Lower leg skin (tissue), 4 donors: ENCODE measurements around the gene ELOVL4. TPM values are rescaled to one million over a fixed set of nuclear protein-coding genes. Genes with fewer than 3 reads are reported as not detected.

Source experiments
- DNase-seq, 2 donors: peaks; one replicate each; pipeline ENCODE4 v3.0.0-alpha.2; 2019; ENCODE audit warnings: low spot score in 2 of 2
- H3K4me3 ChIP-seq: fragments of 200-600 bp; sonication (generic); 2 replicates; pipeline ENCODE4 v1.5.1; 2017; ENCODE audit warnings: mild to moderate bottlenecking, low read depth; ENCODE audit not compliant: poor library complexity, severe bottlenecking
- CTCF ChIP-seq, 3 donors: fragments of 450-650 bp; IDR thresholded peaks; one replicate each; pipeline ENCODE4 v1.5.1; 2016; ENCODE audit warnings: antibody characterized with exemption in 3 of 3, mild to moderate bottlenecking in 3 of 3, moderate library complexity in 2 of 3
- POLR2A ChIP-seq, 2 donors: fragments of 450-650 bp; IDR thresholded peaks; one replicate each; pipeline ENCODE4 v1.6.1; 2016 to 2017; ENCODE audit warnings: antibody characterized with exemption in 2 of 2, mild to moderate bottlenecking in 1 of 2, moderate library complexity in 1 of 2
- WGBS, 2 donors: methylation state at CpG; one replicate each; pipeline ENCODE4 v1.1.5; 2018; 5-methylcytosine and 5-hydroxymethylcytosine counted together
- intact Hi-C: fragments of 100-400 bp; cut with DNase I; formaldehyde crosslinking; loops from one replicate; pipeline ENCODE4 v1.15.0; 2023; ENCODE audit warnings: low total_unique reads
- total RNA-seq, 4 donors: library from RNA; depleted of rRNA; stranded (reverse); fragments of >200 nt; gene quantifications; one replicate each; pipeline ENCODE4 v1.1.0, GENCODE V29; 2016

Gene ELOVL4
- total RNA-seq, 4 donors from 2014 or later: 56.0 to 134 (median 97.6) TPM

GRCh38 chr6:79888587-79888986 lies 58.8 kb downstream of the ELOVL4 start:
- intact Hi-C loops: no loop called here
- no peak for DNase-seq
- TF ChIP-seq POLR2A (IDR thresholded peaks at IDR 0.05) (no peak), CTCF (IDR thresholded peaks at IDR 0.05) (no peak)
- H3K4me3 ChIP-seq: no peak overlapping the region
- 37 to 39% methylated on average over 3 of the region's 3 CpGs for WGBS, 2 donors

GRCh38 chr6:79878142-79878748 lies 69.1 kb downstream of the ELOVL4 start:
- no peak overlapping the region for H3K4me3 ChIP-seq
- intact Hi-C loops: no loop called here
- DNase-seq: no peak
- 79 to 83% methylated on average over 6 of the region's 6 CpGs for WGBS, 2 donors
- TF ChIP-seq CTCF (IDR thresholded peaks at IDR 0.05) (no peak), POLR2A (IDR thresholded peaks at IDR 0.05) (no peak)

DNA sequence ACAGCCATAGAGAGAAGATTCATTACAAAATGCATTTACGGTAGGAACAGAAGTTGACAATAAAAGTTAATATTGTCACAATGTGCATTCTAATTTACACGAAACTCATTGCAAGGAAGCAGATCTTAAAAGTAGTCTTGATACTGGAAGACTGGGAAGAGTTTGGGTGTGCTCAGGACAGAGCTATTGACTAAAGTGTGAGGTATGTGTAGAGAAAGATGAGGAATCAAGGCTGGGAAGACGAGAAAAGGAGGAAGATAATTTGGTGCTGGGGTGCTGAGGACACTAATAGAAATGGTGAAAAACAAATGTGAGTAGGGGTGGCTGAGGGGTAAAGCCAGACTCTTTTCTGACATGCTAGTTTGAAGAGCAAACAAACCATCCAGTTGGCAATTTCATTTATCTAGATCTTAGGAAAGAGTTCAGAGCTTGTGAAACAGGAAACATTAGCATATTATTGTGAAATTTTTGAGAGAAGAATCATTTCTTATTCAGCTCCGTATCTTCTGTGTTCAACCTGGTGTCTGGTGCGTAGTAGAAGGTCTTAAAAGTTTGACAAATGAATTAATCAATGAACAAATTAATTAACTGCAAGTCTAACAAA lies 72.7 kb downstream of the ELOVL4 start:
- 62 to 63% methylated on average over 5 of the region's 5 CpGs for WGBS, 2 donors
- TF ChIP-seq CTCF (IDR thresholded peaks at IDR 0.05) (no peak), POLR2A (IDR thresholded peaks at IDR 0.05) (no peak)
- DNase-seq: no peak
- intact Hi-C loops: no loop called here
- H3K4me3 ChIP-seq: no peak overlapping the region

- TF ChIP-seq POLR2A (IDR thresholded peaks at IDR 0.05) (no peak), CTCF (IDR thresholded peaks at IDR 0.05) (no peak)
- 43 to 53% methylated on average over 2 of the region's 2 CpGs for WGBS, 2 donors
- no peak overlapping the region for H3K4me3 ChIP-seq
- intact Hi-C loops: no loop called here
- DNase-seq: no peak
These were observed 74.4 kb downstream of the ELOVL4 start for GRCh38 chr6:79872986-79873385.

GRCh38 chr6:79872303-79872702 lies 75.0 kb downstream of the ELOVL4 start:
- WGBS, 2 donors: 40 to 82% methylated on average over 2 of the region's 2 CpGs
- intact Hi-C loops: no loop called here
- TF ChIP-seq CTCF (IDR thresholded peaks at IDR 0.05): no peak
- no peak for TF ChIP-seq POLR2A (IDR thresholded peaks at IDR 0.05)
- H3K4me3 ChIP-seq: no peak overlapping the region
- DNase-seq: no peak
